Liver (tissue), 9 donors: ENCODE results near the gene PIWIL4. TPM values are rescaled to one million over a fixed set of nuclear protein-coding genes. Genes with fewer than 3 reads are reported as not detected.
"Not testable (repeated sequence)": the region's sequence is repeated elsewhere in the genome, so short reads cannot be mapped to it uniquely, and the experiment has no call there.

ENCODE experiments used
- DNase-seq: peaks from one replicate; pipeline ENCODE4 v3.0.0-alpha.2; 2017; ENCODE audit warnings: low spot score
- H3K27ac ChIP-seq, 2 donors: one replicate each; pipeline ENCODE4 v1.7.0; 2013; ENCODE audit warnings: inconsistent platforms in 2 of 2, low read length in 2 of 2, control low read depth in 1 of 2, low read depth in 1 of 2, mild to moderate bottlenecking in 1 of 2
- H3K27me3 ChIP-seq, 4 donors: one replicate each; pipeline versions ENCODE4 v1.6.1 to v1.7.0; 2013; ENCODE audit warnings: low read length in 3 of 4, inconsistent platforms in 1 of 4, mild to moderate bottlenecking in 1 of 4, moderate library complexity in 1 of 4; ENCODE audit not compliant: control insufficient read depth in 4 of 4, insufficient read depth in 4 of 4
- H3K36me3 ChIP-seq, 4 donors: one replicate each; pipeline versions ENCODE4 v1.6.1 to v1.7.0; 2013; ENCODE audit warnings: low read length in 3 of 4, mild to moderate bottlenecking in 3 of 4, low read depth in 1 of 4, moderate library complexity in 1 of 4; ENCODE audit not compliant: control insufficient read depth in 4 of 4, insufficient read depth in 3 of 4
- H3K4me1 ChIP-seq, 4 donors: one replicate each; pipeline versions ENCODE4 v1.6.1 to v1.7.0; 2013; ENCODE audit warnings: low read length in 3 of 4, mild to moderate bottlenecking in 3 of 4, moderate library complexity in 1 of 4; ENCODE audit not compliant: control insufficient read depth in 4 of 4, insufficient read depth in 4 of 4
- H3K4me3 ChIP-seq, 3 donors: one replicate each; pipeline versions ENCODE4 v1.6.1 to v1.7.0; 2013; ENCODE audit warnings: low read length in 3 of 3, control low read depth in 1 of 3, low read depth in 1 of 3, mild to moderate bottlenecking in 1 of 3
- H3K9ac ChIP-seq, 2 donors: one replicate each; pipeline ENCODE4 v1.7.0; 2013; ENCODE audit warnings: low read length in 2 of 2, mild to moderate bottlenecking in 2 of 2, moderate library complexity in 2 of 2, control low read depth in 1 of 2, low read depth in 1 of 2
- H3K9me3 ChIP-seq, 4 donors: one replicate each; pipeline versions ENCODE4 v1.6.1 to v1.7.0; 2013; ENCODE audit warnings: low read length in 3 of 4; ENCODE audit not compliant: control insufficient read depth in 4 of 4
- EGR1 ChIP-seq, 2 donors: IDR thresholded peaks; 2 replicates each; pipeline ENCODE4 v1.6.1; 2016 to 2018; ENCODE audit warnings: antibody characterized with exemption in 2 of 2, low read depth in 2 of 2
- FOXA1 ChIP-seq: IDR thresholded peaks from 2 replicates; pipeline ENCODE4 v1.6.1; 2016; ENCODE audit warnings: antibody characterized with exemption
- FOXA2 ChIP-seq: IDR thresholded peaks from 2 replicates; pipeline ENCODE4 v1.6.1; 2016; ENCODE audit warnings: antibody characterized with exemption
- GABPA ChIP-seq, 2 donors: IDR thresholded peaks in 1 of 2; conservative IDR thresholded peaks in 1 of 2; 2 replicates each; pipeline ENCODE4 v1.6.1; 2016; ENCODE audit warnings: antibody characterized with exemption in 2 of 2, mild to moderate bottlenecking in 1 of 2, moderate library complexity in 1 of 2
- HNF4A ChIP-seq, 2 donors: conservative IDR thresholded peaks; 2 replicates each; pipeline ENCODE4 v1.6.1; 2016; ENCODE audit warnings: antibody characterized with exemption in 2 of 2, mild to moderate bottlenecking in 2 of 2
- JUND ChIP-seq, 2 donors: IDR thresholded peaks; 2 replicates each; pipeline ENCODE4 v1.6.1; 2016; ENCODE audit warnings: antibody characterized with exemption in 2 of 2
- NR2F2 ChIP-seq: IDR thresholded peaks from 2 replicates; pipeline ENCODE4 v1.6.1; 2016; ENCODE audit warnings: antibody characterized with exemption
- RAD21 ChIP-seq, 2 donors: IDR thresholded peaks; 2 replicates each; pipeline ENCODE4 v1.6.1; 2016; ENCODE audit warnings: antibody characterized with exemption in 2 of 2, mild to moderate bottlenecking in 2 of 2
- REST ChIP-seq: IDR thresholded peaks from 2 replicates; pipeline ENCODE4 v1.6.1; 2016; ENCODE audit warnings: antibody characterized with exemption, mild to moderate bottlenecking
- RXRA ChIP-seq, 2 donors: IDR thresholded peaks; 2 replicates each; pipeline ENCODE4 v1.6.1; 2017 to 2018; ENCODE audit warnings: antibody characterized with exemption in 2 of 2, mild to moderate bottlenecking in 1 of 2
- SP1 ChIP-seq: IDR thresholded peaks from 2 replicates; pipeline ENCODE4 v1.6.1; 2018; ENCODE audit warnings: antibody characterized with exemption, mild to moderate bottlenecking
- TAF1 ChIP-seq: conservative IDR thresholded peaks from 2 replicates; pipeline ENCODE4 v1.6.1; 2016; ENCODE audit warnings: antibody characterized with exemption, mild to moderate bottlenecking
- WGBS: extraction: QIAGEN DNeasy Blood & Tissue Kit; methylation state at CpG from one replicate; pipeline ENCODE4 v1.1.7; 2013; 5-methylcytosine and 5-hydroxymethylcytosine counted together
- polyA plus RNA-seq, 2 donors: library from polyadenylated mRNA; stranded (reverse) in 1 of 2; unstranded in 1 of 2; fragments of 200-250 nt in 1 of 2; fragments of >200 nt in 1 of 2; fragmentation: Nextera tagmentation in 1 of 2; extraction: Ambion mirVana in 1 of 2; gene quantifications; one replicate each; pipeline versions ENCODE4 v1.2.1 to v1.2.3, GENCODE V29; 2013 to 2015
- total RNA-seq, 2 donors: library from RNA; depleted of rRNA; stranded (reverse); fragments of >200 nt; gene quantifications; one replicate each; pipeline ENCODE4 v1.2.3, GENCODE V29; 2014
- TF ChIP-seq, protein P1 (sequence below): fragments of 150-350 bp; IDR thresholded peaks from 2 replicates; pipeline ENCODE4 v1.5.1; 2017; ENCODE audit warnings: improper control_type of control experiment, low read depth, low read length; ENCODE audit not compliant: missing input control
- TF ChIP-seq, protein P2 (sequence below): IDR thresholded peaks from 2 replicates; pipeline ENCODE4 v1.6.1; 2016; ENCODE audit warnings: antibody characterized with exemption
- TF ChIP-seq, protein P3 (sequence below): IDR thresholded peaks from 2 replicates; pipeline ENCODE4 v1.6.1; 2016; ENCODE audit warnings: antibody characterized with exemption
- donor health status: healthy.
- donor health status: healthy.
- donor health status: healthy.
- donor health status: healthy.
- donor health status: healthy.

PIWIL4 gene
- total and polyA plus RNA-seq, 4 donors, result 0.18 to 1.5 (median 0.51) TPM

DNA sequence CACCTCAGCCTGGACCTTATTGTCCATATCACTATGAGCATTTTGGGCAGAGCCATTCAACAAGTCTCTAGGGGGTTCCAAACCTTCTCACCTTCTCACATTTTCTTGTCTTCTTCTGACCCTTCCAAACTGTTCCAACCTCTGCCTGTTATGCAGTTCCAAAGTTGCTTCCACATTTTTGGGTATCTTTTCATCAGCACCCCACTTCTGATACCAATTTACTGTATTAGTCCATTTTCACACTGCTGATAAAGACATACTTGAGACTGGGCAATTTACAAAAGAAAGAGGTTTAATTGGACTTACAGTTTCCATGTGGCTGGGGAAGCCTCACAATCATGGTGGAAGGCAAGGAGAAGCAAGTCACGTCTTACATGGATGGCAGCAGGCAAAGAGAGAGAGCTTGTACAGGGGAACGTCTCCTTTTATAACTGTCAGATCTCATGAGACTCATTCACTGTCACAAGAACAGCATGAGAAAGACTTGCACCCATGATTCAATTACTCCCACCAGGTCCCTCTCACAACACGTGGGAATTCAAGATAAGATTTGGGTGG lies 59.9 kb downstream of the PIWIL4 start:
- not testable (repeated sequence) for H3K4me1 ChIP-seq, H3K27ac ChIP-seq, H3K36me3 ChIP-seq, H3K9me3 ChIP-seq, H3K4me3 ChIP-seq, H3K27me3 ChIP-seq, DNase-seq, H3K9ac ChIP-seq
- WGBS, result 83% methylated on average over 3 of the region's 3 CpGs

DNA sequence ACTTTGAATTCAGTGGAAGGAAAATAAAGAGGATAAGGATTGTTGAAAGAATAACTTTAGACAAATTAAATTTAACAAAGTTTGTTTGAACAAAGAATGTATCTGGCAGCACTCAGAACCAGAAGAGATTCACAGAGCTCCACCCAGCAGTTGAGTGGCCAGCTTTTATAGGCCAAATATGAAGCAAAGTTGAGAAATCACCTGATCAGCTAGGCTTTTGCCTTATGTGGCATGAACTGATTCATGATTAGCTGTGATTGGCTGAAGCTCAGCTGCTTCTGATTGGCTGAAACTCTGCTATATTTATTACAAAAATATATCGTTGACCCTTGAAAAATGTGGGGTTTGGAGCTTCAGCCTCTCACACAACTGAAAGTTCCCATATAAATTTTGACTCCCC lies 62.6 kb downstream of the PIWIL4 start:
- Histone ChIP-seq H3K9me3 (peaks cover 0 to 2% (median 0%) of the 10 kb centered on the region in 4 donors), H3K27ac (no peak overlapping the region), H3K9ac (no peak overlapping the region), H3K27me3 (no peaks in the 10 kb centered on the region), H3K36me3 (peaks cover 0 to 1% (median 0%) of the 10 kb centered on the region in 4 donors), H3K4me3 (no peak overlapping the region), H3K4me1 (no peaks in the 10 kb centered on the region)
- no peak for TF ChIP-seq RXRA (IDR thresholded peaks at IDR 0.05)
- no peak for TF ChIP-seq FOXA1
- TF ChIP-seq, protein P1, sequence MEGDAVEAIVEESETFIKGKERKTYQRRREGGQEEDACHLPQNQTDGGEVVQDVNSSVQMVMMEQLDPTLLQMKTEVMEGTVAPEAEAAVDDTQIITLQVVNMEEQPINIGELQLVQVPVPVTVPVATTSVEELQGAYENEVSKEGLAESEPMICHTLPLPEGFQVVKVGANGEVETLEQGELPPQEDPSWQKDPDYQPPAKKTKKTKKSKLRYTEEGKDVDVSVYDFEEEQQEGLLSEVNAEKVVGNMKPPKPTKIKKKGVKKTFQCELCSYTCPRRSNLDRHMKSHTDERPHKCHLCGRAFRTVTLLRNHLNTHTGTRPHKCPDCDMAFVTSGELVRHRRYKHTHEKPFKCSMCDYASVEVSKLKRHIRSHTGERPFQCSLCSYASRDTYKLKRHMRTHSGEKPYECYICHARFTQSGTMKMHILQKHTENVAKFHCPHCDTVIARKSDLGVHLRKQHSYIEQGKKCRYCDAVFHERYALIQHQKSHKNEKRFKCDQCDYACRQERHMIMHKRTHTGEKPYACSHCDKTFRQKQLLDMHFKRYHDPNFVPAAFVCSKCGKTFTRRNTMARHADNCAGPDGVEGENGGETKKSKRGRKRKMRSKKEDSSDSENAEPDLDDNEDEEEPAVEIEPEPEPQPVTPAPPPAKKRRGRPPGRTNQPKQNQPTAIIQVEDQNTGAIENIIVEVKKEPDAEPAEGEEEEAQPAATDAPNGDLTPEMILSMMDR, result no peak
- TF ChIP-seq, protein P2, sequence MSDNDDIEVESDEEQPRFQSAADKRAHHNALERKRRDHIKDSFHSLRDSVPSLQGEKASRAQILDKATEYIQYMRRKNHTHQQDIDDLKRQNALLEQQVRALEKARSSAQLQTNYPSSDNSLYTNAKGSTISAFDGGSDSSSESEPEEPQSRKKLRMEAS, result no peak
- TF ChIP-seq NR2F2, result no peak
- DNase-seq, result no peak
- 82% methylated on average over 1 of the region's 1 CpG for WGBS

- Histone ChIP-seq H3K36me3 (peaks cover 0 to under 1% (median 0%) of the 10 kb centered on the region in 4 donors), H3K27ac (no peak overlapping the region), H3K27me3 (no peaks in the 10 kb centered on the region), H3K4me1 (no peaks in the 10 kb centered on the region), H3K4me3 (no peak overlapping the region), H3K9me3 (peaks cover 0 to 2% (median 0%) of the 10 kb centered on the region in 4 donors), H3K9ac (no peak overlapping the region)
- no peak for DNase-seq
- no peak for TF ChIP-seq GABPA (IDR thresholded peaks at IDR 0.05 in 1 of 2, conservative IDR thresholded peaks at IDR 0.05 in 1 of 2)
- WGBS, result 70% methylated on average over 3 of the region's 3 CpGs
Observed at GRCh38 chr11:94630221-94630620, 63.1 kb downstream of the PIWIL4 start.

DNA sequence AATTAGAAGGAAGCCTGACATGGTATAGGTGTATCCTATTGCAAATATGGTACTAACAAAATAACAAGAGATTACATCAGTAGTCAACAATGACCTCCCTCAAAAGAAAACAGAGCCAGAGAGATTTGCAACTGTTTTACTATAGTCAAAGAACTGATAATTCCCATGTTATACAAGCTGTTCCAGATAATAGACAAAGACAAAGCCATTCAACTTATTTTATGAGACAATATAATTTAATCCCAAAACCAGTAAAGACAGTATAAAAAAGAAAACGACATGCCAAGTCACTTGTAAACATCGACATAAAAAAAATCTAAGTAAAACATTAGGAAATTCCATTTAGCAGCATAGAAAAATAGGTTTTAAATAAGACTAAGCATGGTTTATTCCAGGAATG lies 65.2 kb downstream of the PIWIL4 start:
- H3K9me3 ChIP-seq, result no peaks in the 10 kb centered on the region
- 83% methylated on average over 2 of the region's 2 CpGs for WGBS
- no peak overlapping the region for H3K9ac ChIP-seq
- no peak for DNase-seq
- no peak overlapping the region for H3K4me3 ChIP-seq
- no peaks in the 10 kb centered on the region for H3K36me3 ChIP-seq
- H3K27ac ChIP-seq, result no peak overlapping the region
- H3K27me3 ChIP-seq, result no peaks in the 10 kb centered on the region
- H3K4me1 ChIP-seq, result no peaks in the 10 kb centered on the region
- TF ChIP-seq HNF4A (conservative IDR thresholded peaks at IDR 0.05) (no peak), EGR1 (IDR thresholded peaks at IDR 0.05; ENCODE audit: low read depth in 2 of 2) (no peak), SP1 (no peak), TAF1 (no peak), REST (no peak), NR2F2 (no peak), RXRA (IDR thresholded peaks at IDR 0.05) (no peak), FOXA2 (no peak), RAD21 (IDR thresholded peaks at IDR 0.05) (no peak), JUND (IDR thresholded peaks at IDR 0.05) (no peak)
- TF ChIP-seq, protein P3, sequence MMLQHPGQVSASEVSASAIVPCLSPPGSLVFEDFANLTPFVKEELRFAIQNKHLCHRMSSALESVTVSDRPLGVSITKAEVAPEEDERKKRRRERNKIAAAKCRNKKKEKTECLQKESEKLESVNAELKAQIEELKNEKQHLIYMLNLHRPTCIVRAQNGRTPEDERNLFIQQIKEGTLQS, result no peak
- TF ChIP-seq, protein P1, result no peak
